ENCODE results near the gene RFC4. TPM values are rescaled to one million over a fixed set of nuclear protein-coding genes. Genes with fewer than 3 reads are reported as not detected.

RFC4 gene
- total and polyA plus RNA-seq, 12 donors: 5.8 to 18.8 (median 8.1) TPM

DNA sequence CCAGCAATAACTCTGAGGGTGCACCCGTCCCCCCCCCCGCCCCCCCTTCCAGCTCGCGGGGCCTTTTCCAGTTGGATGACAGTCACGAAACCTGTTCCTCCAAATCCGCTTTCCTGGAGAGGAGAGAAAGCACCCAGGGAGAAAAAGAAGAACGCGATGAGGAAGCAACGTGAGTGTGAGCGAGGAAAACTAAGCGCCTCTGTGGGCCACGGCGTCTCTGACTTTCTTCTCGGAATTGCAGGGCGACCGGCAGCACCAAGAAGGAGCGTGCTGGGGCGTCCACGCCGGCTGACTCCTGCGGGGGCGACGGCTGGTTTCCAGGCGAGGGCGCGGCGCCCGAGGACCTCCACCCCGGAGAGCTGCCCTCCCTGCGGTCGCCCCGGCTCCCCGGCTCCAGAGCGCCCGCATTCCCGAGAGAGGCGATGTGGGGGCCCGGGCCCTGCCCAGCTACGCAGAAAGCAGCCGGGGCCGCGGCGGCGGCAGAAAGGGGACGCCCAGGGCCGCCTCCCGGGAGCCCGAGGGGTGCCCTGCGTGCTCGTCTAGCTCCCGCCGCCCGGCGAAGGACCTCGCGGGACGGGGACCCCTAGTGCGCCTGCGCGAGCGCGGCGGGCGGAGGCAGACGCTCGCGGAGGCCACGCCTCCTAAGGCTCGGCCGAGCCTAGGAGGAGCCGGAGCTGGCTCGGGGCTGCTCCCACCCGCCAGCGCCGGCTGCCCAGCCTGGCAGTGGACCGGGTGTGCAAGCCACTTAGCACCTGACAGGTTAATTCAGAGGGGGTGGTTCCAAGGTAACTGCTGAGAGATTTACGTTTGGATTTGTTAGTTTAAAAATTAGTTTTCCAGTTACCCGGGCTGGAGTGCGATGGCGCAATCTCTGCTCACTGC, 20.9 kb upstream of the RFC4 start:
- DNase-seq (peak; percentile 63 to 85), ATAC-seq (peak; percentile 92 to 97 (median 94))
- intact Hi-C loops (cut with DNase I): no loop called here
- peak overlapping the region in 4 of 10 donors; percentile 26 to 82 (median 48) for H3K27ac ChIP-seq
- no peaks in the 10 kb centered on the region for H3K36me3 ChIP-seq
- TF ChIP-seq, protein P1, sequence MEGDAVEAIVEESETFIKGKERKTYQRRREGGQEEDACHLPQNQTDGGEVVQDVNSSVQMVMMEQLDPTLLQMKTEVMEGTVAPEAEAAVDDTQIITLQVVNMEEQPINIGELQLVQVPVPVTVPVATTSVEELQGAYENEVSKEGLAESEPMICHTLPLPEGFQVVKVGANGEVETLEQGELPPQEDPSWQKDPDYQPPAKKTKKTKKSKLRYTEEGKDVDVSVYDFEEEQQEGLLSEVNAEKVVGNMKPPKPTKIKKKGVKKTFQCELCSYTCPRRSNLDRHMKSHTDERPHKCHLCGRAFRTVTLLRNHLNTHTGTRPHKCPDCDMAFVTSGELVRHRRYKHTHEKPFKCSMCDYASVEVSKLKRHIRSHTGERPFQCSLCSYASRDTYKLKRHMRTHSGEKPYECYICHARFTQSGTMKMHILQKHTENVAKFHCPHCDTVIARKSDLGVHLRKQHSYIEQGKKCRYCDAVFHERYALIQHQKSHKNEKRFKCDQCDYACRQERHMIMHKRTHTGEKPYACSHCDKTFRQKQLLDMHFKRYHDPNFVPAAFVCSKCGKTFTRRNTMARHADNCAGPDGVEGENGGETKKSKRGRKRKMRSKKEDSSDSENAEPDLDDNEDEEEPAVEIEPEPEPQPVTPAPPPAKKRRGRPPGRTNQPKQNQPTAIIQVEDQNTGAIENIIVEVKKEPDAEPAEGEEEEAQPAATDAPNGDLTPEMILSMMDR (IDR thresholded peaks at IDR 0.05): no peak
- H3K27me3 ChIP-seq: peaks cover 0 to 85% (median 73%) of the 10 kb centered on the region in 7 donors
- peaks cover 4 to 34% (median 12%) of the 10 kb centered on the region in 9 donors for H3K4me1 ChIP-seq
- H3K9me3 ChIP-seq: no peaks in the 10 kb centered on the region
- peak overlapping the region; percentile 50 to 86 (median 69) for H3K4me3 ChIP-seq
- WGBS, 2 donors: 3% methylated on average over 78 to 80 of the region's 80 CpGs

DNA sequence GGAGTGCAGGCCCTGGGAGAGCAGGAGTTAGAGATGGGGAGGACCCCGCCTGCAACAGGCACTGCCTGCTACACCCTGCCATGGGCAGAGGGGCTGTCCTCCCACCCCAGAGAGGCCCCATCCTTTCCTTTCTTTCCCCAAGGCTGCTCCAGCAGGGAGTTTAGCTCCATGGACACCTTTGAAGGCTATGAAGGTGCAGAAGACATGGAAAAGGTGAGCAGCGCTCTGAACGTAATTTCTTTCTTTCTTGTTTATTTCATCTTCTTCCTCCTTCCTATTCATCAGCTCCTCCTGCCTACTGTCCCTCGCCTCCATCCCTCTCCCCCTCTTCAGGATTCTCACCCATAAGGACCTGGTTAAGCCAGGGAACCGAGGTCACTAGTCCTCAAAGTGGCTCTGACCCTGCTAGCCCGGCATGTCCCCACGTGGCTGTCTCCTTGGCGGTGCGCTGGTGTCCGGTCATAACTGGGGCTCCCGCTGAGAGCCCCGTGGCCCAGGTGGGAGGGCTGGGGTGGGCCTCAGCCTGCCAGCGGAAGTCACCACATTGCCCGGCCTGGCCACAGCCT, 20.2 kb upstream of the RFC4 start:
- peak in 6 of 8 donors; percentile 7 to 53 (median 26) for ATAC-seq
- Histone ChIP-seq H3K27ac (no peak overlapping the region), H3K36me3 (no peaks in the 10 kb centered on the region), H3K9me3 (no peaks in the 10 kb centered on the region), H3K4me3 (peak overlapping the region; percentile 50 to 86 (median 69)), H3K27me3 (peaks cover 0 to 77% (median 65%) of the 10 kb centered on the region in 7 donors), H3K4me1 (peaks cover 4 to 34% (median 12%) of the 10 kb centered on the region in 9 donors)
- WGBS, 2 donors: 21 to 27% methylated on average over 14 of the region's 14 CpGs
- TF ChIP-seq, protein P1 (IDR thresholded peaks at IDR 0.05): no peak
- no peak for DNase-seq
- intact Hi-C loops (cut with DNase I): no loop called here

DNA sequence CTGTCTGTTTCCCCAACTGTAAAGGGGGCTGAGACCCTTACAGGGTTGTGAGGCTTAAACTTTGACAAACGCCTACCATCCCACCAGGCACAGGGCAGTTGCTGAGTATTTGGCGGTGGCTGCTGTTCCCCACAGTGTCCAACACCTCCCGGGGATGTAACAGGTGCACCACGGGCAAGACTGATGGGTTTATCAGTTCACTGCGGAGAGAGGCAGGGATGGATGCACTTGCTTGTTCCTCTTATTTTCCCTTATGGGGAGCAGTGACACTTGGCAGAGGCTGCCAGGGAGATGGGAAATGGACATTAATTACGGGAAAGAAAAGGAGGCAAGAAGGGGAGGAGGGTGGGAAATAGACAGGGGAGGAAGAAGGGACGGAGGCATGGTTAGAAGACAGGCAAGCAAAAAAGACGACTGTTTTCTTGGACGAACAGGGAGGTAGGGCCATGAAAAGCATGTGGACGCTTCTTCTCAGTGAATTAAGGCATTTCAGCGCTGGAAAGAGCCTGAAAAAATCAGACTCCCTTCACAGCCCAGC, 19.7 kb upstream of the RFC4 start:
- Histone ChIP-seq H3K27ac (no peak overlapping the region), H3K9me3 (no peaks in the 10 kb centered on the region), H3K4me3 (peak overlapping the region in 2 of 10 donors; percentile 73 to 78), H3K4me1 (peaks cover 4 to 34% (median 12%) of the 10 kb centered on the region in 9 donors), H3K36me3 (no peaks in the 10 kb centered on the region), H3K27me3 (peaks cover 0 to 72% (median 60%) of the 10 kb centered on the region in 7 donors)
- WGBS, 2 donors: 42 to 44% methylated on average over 11 of the region's 11 CpGs
- intact Hi-C loops (cut with DNase I): no loop called here
- ATAC-seq: no peak
- DNase-seq: no peak
- TF ChIP-seq, protein P1 (IDR thresholded peaks at IDR 0.05): no peak

DNA sequence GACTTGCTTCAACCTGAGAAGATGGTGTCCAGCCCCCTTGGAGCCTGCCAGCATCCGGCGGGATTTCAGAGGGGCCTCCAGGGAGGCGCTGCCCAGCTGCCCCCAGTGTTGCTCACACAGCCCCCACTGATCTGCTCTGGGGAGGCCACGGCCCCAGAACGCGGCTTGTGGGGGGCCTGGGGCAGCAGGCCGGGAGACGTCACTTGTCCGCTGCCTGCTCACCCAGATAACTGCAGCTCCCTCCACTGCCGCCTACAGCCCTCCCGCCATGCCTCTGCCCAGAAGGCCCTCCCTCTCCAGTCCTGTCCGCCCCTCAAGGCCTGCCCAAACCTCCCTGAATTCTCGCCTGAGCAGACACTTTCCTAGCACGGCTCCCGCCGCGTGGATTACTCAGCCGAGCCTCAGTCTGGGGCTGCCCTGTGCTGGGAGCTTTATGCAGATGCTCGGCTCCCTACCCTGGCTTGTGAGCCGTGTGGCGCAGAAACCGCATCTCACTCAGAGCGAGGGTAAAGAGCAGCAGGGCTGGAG, 19.1 kb upstream of the RFC4 start:
- peak in 4 of 8 donors; percentile 2 to 49 (median 15) for ATAC-seq
- 16 to 17% methylated on average over 23 of the region's 23 CpGs for WGBS, 2 donors

More for the DNA sequence above, 19.1 kb upstream of the RFC4 start:
- DNase-seq: no peak
- Histone ChIP-seq H3K4me1 (peaks cover 4 to 34% (median 12%) of the 10 kb centered on the region in 9 donors), H3K27ac (no peak overlapping the region), H3K4me3 (peak overlapping the region in 1 of 10 donors; percentile 5), H3K36me3 (no peaks in the 10 kb centered on the region), H3K9me3 (no peaks in the 10 kb centered on the region), H3K27me3 (peaks cover 0 to 66% (median 54%) of the 10 kb centered on the region in 7 donors)
- intact Hi-C loops (cut with DNase I): no loop called here
- TF ChIP-seq, protein P1 (IDR thresholded peaks at IDR 0.05): no peak
